GM04503 (cell line): ENCODE results near the gene CD9.
"Not testable (repeated sequence)": the region's sequence is repeated elsewhere in the genome, so short reads cannot be mapped to it uniquely, and the experiment has no call there.

Source experiments
- DNase-seq: peaks from one replicate; pipeline ENCODE4 v3.0.0-alpha.2; 2012; ENCODE audit warnings: low read depth

Gene CD9

DNA sequence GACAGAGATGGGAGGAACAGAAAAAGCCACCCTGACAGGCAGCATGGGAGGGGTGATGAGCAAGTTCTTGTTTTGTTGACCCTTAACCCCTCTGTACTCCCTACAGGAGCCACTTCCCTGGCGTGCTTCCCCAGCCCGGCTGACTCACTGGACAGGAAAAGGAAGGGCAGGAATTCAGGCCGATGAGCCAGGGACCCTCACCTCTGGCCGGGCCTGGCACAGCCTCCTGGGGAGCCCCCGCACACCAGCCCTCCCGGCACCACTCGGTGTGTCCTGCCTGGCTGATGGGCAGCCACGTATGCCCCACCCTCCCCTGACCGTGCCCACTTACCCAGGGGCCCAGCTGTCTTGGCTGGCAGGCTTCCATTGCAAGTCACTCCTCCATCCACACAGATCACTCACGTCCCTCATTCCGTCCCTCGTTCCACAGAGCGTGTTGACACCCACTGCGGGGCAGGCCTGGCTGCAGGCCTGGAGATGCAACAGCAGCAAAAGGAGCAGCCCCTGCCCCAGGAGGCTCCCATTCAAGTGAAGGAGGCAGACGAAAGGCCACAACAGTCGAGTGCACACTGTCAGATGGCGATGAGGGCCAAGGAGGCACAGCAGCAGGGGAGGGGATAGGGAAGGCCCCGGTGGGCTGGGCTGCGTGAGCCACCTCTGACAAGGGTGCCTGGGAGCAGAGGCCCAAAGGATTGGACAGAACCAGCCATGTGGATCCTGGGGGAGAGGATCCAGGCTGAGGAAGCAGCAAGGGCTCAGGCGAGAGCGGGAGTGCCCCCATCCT, 19.7 kb upstream of the CD9 start:
- no peak for DNase-seq

DNA sequence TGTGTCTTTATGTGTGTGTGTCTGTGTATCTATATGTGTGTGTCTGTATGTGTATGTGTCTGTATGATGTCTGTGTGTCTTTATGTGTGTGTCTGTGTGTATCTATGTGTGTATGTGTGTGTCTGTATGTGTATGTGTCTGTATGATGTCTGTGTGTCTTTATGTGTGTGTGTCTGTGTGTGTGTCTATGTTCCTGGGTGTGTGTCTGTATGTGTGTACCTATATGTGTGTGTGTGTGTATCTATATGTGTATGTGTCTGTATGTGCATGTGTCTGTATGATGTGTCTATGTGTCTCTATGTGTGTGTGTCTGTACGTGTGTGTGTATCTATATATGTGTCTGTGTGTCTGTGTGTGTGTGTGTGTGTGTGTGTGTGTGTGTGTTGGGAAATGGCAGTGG, 19.0 kb upstream of the CD9 start:
- DNase-seq: no peak

DNA sequence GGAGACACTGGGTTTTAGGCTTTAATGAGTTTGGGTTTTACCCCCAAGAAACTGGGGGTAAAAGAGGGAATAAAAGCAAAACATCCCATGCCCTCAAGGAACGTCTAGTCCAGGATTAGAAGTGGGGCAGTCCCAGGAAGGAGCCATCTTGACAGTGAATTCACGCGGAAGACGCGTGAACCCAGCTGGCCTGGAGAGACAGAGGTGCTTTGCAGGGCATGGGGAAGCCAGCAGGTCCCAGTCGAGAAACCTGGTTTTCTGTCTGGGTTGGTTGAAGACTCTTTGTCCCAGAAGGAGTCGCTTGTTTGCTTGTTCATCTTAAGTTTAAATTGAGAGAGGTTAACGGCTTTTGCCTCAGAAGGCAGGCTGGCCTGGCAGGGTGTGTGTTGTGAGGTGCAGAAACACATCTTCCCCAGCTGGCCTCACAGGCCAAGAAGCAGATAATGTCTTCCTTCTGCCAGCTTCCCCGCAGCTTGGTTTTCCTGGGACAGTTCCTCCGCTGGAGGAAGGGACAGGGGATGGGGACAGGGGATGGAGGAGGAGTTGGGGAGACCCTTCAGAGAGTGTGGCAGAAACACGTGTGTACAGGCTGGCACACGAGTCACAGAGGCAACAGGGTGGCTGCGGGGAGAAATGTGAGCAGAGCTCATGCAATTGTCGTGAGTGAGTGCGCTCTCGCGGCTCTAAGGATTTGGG, 18.5 kb upstream of the CD9 start:
- DNase-seq: no peak

DNA sequence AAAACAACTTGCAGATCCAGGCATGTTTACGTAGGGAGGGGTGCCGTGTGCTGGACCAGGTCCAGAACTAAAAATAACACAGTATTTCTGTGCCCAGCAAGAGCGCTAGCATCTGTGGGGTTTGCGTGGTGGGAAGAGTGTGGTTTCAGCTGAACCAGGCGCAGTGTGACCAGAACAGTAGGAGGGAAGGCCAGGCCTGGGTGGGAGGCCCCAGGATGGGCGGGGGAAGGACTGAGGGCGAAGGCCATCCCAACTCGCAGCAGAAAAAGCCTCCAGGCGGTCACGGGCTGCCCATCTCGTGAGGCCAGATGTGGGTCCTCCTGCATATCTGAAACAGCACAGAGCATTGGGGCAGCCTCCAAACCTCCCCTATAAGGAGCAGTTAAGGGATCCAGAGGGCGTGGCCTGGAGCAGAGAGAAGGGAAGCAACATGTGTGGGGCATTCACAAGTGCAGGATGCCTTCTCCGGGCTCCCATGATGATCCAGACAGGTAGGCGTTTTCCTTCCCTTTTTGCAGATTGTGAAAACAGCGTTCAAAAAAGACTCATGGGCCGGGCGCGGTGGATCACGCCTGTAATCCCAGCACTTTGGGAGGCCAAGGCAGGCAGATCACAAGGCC, 17.8 kb upstream of the CD9 start:
- peak; percentile 69 for DNase-seq

DNA sequence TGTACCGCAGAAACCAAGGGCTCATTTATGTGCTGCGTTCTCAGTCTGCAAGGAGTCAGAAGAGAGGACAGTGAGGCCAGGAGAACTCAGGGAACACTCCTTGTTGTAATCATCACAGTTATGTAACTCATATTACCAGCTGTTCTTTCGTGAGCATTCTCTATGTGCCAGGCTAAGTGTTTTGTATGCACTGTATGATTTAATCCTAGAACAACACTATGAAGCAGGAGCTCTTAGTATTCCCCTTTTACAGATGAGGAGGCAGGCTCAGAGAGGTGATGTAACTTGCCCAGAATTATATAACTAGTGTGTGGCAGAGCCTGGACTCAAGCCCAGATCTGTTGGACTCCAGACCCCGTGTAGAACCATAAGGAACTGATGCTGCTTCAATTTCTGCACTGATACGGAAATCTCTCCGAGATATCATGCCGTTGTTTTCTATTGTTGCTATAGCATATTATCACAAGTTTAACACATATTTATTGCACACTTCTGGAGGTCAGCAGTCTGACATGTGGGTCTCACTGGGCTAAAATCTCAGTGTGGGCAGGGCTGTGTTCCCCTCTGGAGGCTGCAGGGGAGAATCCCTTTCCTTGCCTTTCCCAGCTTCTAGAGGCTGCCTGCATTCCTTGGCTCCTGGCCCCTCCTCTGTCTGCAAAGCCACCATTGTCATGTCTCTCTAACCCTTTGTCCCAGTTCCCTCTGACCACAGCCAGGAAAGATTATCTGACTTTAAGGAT, 16.3 kb upstream of the CD9 start:
- DNase-seq: peak; percentile 46

DNA sequence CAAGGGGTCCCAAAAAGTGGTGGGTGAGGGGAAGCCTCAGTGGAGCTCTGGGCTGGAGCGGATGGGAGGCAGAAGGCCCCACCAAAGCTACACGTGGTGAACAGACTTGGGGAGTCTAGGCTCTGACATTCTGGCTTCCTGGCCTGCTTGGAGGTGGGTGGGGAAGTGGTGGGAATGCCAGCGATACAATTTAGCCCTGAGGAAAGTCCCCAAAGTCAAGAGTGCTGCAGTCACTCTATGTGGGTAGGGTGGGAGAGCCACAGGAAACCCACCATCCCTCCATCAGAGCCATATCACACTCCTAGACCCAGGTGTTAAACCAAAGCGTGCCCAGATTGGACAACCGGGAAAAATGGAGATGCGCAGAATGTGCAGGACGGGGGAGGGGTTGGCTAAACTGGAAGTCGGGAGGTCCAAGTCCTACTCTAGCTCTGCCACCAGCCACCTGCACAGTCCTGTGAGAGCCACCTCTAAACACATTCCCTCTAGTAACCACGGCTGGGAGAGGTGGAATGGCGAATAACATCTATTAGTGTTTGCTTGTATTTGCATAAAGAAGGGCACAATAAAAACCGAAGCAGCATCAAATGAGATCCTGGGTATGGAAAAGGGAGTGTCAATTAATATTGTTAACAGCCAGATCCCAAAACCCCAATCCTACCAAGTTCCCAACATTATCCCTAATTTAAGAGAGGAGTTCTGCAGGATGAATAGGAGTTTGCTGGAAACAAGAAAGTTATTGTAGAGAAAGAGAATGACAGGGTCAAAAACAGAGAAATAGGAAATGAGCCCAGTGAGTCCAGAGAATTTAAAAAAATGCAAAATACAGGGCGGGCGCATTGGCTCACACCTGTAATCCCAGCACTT, 14.0 kb upstream of the CD9 start:
- DNase-seq: no peak

DNA sequence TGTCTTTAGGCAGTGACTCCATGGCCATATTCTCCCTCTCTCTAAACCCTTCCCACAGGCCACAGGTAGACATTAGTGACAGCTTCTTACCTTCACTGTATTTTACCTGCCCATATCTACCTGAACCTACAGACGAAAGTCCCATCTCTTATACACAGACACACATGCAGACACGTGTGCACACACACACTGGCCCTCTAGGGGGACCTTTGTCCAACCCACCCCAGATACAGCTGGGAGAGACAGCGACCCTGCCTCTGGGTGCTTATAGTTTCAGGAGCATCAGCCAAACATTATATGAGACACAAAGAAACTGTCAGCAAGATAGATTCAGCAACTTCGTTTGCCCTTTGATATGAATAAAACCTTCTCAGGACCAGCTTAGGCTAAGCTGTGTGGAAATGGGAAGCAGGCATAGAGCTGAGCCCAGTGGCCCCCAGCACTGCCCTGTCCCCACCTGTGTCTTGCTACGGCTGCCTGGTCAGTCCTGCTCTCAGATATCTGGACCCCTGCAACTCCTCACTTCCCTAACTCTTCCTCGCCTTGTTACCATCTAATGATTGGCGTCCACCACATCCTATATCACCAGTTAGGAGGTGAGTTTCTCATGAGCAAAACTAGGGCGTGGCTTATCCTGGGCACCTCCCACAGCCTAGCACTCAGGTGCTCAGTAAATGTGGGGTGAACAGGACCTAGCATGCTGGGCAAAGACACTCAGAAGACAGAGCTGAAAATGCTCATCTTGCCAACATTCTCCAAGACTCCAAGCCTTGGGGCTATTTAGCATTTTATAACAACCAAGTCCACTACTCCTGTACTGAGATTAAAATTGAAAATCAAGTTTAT, 12.0 kb upstream of the CD9 start:
- DNase-seq: no peak

DNA sequence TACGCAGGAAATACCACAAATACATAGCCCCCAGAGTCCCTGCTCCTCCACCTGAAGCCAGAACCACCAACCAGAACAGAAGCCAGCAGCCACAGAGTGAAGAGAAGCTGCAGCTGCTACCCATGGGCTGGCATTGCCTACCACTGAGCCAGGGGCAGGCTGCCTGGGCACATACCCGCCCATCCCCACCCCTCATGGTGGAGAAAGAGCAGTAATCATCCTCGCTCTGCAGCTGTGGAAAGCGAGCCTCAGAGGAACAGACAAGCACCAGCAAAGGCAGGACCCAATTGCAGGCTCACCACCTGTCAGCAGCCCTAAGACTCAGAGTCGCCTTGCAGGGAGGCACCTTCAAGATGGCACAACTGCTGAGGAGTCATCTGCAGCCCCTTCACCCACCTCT, 11.2 kb upstream of the CD9 start:
- DNase-seq: no peak

DNA sequence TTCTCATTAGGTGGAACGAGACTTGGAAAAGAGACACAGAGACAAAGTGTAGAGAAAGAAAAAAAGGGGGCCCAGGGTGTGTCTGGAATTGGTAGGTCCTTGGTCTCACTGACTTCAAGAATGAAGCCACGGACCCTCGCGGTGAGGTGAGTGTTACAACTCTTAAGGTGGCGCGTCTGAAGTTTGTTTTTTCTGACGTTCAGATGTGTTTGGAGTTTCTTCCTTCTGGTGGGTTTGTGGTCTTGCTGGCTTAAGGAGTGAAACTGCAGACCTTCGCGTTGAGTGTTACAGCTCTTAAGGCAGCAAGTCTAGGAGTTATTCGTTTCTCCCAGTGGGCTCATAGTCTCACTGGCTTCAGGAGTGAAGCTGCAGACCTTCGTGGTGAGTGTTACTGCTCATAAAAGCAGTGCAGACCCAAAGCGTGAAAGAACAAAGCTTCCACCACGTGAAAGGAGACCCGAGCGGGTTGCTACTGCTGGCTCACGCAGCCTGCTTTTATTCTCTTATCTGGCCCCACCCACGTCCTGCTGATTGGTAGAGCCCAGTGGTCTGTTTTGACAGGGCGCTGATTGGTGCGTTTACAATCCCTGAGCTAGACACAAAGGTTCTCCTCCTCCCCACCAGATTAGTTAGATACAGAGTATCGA, 10.1 kb upstream of the CD9 start:
- DNase-seq: not testable (repeated sequence)

DNA sequence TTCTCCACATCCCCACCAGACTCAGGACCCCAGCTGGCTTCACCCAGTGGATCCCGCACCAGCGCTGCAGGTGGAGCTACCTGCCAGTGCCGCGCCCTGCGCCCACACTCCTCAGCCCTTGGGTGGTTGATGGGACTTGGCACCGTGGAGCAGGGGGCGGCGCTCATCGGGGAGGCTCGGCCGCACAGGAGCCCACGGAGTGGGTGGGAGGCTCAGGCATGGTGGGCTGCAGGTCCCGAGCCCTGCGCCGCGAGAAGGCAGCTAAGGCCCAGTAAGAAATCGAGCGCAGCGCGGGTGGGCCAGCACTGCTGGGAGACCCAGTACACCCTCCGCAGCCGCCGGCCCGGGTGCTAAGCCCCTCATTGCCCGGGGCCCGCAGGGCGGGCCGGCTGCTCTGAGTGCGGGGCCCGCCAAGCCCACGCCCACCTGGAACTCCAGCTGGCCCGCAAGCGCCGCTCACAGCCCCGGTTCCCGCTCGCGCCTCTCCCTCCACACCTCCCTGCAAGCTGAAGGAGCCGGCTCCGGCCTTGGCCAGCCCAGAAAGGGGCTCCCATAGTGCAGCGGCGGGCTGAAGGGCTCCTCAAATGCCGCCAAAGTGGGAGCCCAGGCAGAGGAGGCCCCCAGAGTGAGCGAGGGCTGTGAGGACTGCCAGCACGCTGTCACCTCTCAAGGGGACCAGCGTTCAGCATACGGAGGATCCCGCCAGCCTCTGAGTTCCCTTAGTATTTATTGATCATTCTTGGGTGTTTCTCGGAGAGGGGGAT, 9.3 kb upstream of the CD9 start:
- not testable (repeated sequence) for DNase-seq

DNA sequence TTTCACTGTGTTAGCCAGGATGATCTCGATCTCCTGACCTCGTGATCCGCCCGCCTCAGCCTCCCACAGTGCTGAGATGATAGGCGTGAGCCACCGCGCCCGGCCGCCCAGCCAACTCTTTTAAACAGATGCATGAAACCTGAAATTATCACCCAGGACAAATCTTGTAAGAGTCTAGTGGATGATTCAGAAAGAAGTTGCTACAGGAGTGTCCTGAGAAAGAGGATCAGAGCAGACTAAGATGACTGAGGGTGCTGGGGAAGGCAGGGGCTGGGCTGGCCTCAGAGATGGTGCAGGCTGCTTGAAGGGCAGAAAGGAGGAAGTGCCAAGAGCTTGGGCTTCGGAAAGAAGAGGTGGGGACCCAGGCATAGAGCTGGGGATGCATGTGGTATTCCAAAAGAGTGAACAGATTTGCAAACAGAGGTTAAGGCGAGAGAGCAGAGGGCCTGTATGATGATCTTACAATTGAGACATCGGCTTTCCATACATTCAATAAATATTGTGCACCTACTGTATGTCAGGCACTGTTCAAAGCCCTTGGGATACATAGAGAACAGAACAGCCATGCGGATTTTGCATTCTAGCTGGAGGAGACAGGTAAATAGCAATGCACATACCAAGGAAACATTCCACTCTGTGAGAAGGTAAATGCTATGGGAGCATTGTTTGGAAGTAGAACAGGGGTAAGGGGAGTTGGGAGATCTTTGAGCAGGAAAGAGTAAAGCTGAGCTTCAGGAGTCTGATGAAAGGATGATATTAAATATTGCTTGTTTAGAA, 7.4 kb upstream of the CD9 start:
- DNase-seq: no peak

DNA sequence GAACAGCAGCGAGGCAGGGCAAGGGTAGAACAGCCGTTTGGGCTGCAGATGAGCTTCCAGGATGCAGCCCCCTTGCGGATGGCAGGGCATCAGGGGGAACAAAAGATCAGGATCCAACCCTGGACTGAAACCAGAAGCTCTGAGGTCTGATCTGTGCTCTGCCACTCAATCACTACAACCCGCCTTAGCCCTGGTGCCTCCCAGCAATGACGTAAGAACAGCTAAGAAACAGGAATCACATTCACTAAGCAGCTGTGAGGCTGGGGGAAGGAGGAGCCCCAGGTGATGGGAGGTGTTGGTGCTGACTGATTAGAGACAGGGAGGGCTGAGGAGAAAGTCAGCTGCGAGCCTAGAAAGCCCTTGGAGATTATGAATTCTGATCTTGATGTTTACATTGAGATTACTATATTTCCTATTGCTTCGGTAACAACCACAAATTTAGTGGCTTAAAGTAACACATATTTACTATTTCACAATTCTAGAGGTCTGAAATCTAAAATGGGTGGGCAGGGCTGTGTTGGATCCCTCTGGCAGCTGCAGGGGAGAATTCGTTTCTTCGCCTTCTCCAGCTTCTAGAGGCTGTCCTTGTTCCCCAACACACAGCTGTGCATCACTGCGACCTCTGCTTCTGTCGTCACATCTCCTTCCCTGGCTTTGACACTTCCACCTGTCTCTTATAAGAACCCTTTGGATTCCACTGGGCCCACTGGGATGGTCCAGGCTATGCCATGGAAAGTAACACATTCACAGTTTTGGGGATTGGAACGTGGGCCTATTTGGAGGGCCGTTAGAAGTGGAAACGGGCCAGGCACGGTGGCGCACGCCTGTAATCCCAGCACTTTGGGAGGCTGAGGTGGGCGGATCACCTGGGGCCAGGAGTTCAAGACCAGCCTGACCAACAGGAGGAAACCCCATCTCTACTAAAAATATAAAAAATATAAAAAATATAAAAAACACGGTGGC, 6.1 kb upstream of the CD9 start:
- DNase-seq: no peak

DNA sequence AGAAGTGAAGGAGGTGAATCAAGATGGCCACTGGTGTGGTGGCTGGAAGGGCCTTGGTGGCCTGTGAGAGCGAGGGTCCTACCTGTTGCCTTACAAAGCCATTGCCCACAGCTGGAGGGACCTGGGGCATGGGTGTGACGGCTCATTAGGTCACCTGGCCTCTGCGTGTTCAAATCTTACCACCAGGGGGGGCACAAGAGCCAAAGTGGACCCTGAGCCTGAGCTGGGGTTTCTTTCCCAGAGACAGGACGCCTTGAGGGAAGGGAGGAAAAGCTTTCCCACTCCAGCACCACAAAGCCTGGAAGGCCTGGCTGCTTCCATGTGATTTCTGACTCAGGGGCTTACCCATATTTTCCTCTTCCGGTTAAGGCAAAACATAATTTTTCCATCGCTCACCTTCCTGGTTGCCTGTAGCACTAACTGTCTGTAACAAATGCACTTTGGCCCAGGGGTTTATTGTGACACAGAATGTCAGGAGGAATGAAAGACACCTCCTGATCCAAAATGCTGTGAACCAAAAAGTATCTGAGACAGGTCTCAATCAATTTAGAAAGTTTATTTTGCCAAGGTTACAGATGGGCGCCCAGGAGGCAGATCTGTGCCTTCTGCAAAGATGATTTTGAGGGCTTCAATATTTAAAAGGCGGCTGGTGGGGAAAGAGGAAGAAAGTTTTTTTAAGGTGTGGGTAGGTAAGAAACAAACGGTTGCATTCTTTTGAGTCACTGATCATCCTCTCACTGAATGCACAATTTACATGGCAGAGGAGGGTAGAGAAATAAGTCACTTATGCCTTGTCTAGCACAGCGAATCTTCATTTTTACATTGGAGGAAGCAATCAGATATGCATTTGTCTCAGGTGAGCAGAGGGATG, 4.3 kb upstream of the CD9 start:
- no peak for DNase-seq

DNA sequence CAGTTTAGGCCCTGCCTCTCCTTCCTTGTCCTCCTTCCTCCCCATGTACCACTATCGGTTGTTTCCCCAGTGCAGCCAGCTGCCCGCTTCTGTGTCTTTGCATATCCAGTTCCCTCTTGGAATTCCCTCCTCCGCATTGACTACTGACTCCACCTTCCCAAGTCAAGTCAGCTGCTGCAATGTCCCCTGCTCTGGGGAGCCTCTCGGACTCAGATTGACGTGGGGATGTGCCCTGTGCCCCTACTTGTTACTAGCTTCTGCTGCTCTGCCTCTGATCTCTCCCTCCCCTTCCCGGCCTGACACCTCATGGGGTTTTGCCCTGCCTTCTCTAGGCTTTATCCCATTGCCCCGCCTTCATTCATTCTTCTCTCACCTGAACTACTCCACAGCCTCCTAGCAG, 2.1 kb upstream of the CD9 start:
- no peak for DNase-seq

DNA sequence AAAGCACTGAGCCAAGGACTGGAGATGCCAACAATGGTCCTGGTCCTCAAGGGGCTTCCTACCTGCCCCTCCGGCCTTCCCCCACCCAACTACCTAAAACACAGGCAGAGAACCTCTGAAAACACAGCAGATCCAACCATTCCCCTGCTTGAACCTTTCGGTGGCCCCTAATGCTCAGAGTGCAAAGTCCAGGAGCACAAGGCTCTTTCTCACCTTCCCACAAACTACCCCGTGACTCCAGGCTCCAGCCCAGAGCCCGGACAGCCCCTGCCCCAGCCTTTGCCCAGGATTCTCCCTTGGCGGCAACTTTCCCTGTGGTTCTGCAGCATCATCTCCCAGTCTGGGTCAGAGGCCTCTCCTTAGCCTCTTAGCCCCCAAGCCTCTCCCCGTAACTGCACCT, 1.6 kb upstream of the CD9 start:
- DNase-seq: no peak

DNA sequence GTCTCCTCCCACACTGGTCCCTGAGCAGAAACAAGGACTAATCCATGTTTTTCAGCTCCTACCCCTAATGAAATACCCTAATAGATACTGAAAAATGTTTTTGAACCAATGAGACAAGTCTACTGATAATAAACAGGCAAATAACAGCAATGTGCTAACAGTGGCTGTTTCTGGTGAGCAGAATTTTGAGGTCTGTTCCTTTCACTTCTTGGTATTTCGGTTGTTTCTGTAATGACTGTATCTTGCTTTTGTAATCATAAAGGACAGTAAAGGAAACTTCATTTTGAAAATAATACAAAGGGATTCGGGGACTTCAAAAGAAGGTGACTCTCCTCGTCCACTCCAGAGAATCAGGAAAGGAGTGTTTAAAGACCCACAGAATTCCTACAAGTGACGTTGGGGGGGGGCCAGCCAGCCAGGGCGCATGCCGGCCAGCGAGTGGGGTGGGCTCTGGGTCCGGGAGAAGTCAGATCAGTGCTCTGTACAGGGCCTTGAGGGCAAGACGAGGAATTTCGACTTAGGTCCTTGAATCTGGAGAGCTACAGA, 1.1 kb upstream of the CD9 start:
- no peak for DNase-seq
